HG02943 (cell line): Measurements from ENCODE around the gene SIRPA.

Experiments
- ATAC-seq: cut with Tn5 transposase; IDR thresholded peaks from one replicate; pipeline ENCODE4 v1.9.1; 2021; ENCODE audit warnings: mild to moderate bottlenecking, low read depth, moderate library complexity; ENCODE audit not compliant: unreplicated experiment

The SIRPA gene

GRCh38 chr20:1973601-1974440, 78.6 kb downstream of the SIRPA start:
- no peak for ATAC-seq

- no peak for ATAC-seq
Measured at GRCh38 chr20:1975291-1975690, 80.1 kb downstream of the SIRPA start.

GRCh38 chr20:1979106-1979778, 84.0 kb downstream of the SIRPA start:
- no peak for ATAC-seq

DNA sequence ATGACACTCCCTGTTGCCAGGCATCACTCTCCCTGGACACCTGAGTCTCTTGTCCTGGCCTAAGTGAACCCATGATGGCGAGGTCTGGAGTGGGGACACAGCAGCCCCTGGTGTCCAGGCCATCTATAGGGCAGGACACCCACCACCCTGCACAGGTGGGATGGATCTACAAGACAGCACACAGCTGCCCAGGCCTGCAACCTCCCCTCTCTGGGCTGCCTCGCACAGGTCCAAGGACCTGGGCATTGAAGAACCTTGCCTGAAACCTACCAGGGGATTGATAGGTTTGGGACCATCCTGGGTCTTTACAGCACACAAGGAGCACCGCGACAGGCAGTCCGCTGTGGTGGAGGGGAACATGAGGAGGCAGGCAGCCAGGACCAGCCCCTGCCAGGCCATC, 87.5 kb downstream of the SIRPA start:
- ATAC-seq = no peak

DNA sequence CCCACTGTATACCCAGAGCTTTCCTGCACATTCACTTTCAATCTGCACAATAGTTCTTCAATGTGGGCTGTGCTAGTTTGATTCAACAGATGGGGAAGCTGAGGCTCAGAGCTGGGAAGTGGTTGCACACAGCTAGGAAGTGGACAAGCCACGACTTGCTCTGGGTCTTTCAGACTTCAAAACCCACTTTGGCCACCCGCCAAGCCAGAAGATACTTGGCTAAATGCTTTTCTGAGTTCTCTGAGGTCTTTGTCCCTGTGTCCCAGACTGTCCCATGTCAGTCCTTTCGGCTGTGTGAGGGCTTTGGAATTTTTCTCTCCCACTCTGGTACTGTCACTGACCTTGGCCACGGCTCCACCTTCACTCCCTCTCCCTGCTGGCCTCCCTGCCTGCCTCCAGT, 88.1 kb downstream of the SIRPA start:
- ATAC-seq = no peak

DNA sequence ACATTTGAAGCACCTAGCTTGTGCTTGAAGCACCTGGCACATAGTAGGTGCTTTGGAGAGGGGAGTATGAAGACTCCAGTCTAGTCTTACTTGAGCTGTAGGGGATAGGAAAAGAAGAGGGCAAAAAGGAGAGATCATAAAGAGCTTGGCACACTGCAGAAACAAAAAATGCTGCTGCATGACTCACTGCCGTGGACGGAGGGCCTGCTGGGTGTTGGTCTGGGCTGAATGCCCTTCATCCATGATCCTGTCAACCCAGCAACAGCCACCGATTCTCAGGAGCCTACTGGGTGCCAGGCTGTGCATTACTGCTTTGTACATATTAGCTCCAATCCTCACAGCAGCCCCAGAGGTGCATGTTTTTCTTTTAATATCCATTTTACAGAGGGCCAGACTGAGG, 92.6 kb downstream of the SIRPA start:
- ATAC-seq = no peak
